Nephron progenitor cell (in vitro differentiated cells): ENCODE results near the gene ASAP2.

ENCODE experiments used
- DNase-seq: peaks from one replicate; pipeline ENCODE4 v3.0.0; 2021
- H3K27ac Mint-ChIP-seq: 2 replicates; pipeline ENCODE4 v1.8.0; 2021; ENCODE audit warnings: mild to moderate bottlenecking, moderate library complexity, mixed read lengths
- H3K27me3 Mint-ChIP-seq: 2 replicates; pipeline ENCODE4 v1.8.0; 2021; ENCODE audit warnings: mild to moderate bottlenecking, low read depth, mixed read lengths; ENCODE audit not compliant: poor library complexity
- H3K36me3 Mint-ChIP-seq: 2 replicates; pipeline ENCODE4 v1.8.0; 2021; ENCODE audit warnings: low read depth, mixed read lengths
- H3K4me1 Mint-ChIP-seq: 2 replicates; pipeline ENCODE4 v1.8.0; 2021; ENCODE audit warnings: mixed read lengths
- H3K4me3 Mint-ChIP-seq: 2 replicates; pipeline ENCODE4 v1.8.0; 2021; ENCODE audit warnings: mild to moderate bottlenecking, moderate library complexity, mixed read lengths
- H3K9me3 Mint-ChIP-seq: 2 replicates; pipeline ENCODE4 v1.8.0; 2021; ENCODE audit warnings: mild to moderate bottlenecking, moderate library complexity, mixed read lengths
- TF ChIP-seq, protein P1 (sequence below): fragments of 200-600 bp; sonication (generic); IDR thresholded peaks from 2 replicates; pipeline ENCODE4 v1.5.0; 2021; ENCODE audit warnings: antibody characterized with exemption

Gene ASAP2

DNA sequence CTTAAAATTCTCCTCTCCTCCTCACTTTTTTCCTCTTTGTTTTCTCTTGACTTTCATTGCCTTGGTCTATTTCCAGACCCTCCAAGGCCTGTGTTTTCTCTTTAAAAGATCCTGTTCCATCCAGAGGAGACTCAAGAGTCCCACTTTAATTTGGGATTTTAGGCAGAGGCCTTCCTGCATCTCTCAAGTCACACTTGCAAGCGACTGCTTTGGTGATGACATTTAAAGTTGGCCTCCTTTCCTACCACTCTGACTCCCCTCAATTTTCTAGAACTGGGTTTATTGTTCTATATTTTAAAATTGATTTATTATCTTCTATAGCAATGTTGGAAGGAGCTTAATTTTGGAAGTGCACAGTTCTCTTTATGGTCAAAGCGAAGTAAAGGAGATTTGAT, 16.3 kb downstream of the ASAP2 start:
- Mint-ChIP-seq H3K4me3 (no peak overlapping the region), H3K36me3 (peaks cover 33% of the 10 kb centered on the region), H3K4me1 (peaks cover 64% of the 10 kb centered on the region), H3K27me3 (no peaks in the 10 kb centered on the region), H3K9me3 (peaks cover 18% of the 10 kb centered on the region), H3K27ac (peak overlapping the region; percentile 91)
- no peak for DNase-seq
- TF ChIP-seq, protein P1, sequence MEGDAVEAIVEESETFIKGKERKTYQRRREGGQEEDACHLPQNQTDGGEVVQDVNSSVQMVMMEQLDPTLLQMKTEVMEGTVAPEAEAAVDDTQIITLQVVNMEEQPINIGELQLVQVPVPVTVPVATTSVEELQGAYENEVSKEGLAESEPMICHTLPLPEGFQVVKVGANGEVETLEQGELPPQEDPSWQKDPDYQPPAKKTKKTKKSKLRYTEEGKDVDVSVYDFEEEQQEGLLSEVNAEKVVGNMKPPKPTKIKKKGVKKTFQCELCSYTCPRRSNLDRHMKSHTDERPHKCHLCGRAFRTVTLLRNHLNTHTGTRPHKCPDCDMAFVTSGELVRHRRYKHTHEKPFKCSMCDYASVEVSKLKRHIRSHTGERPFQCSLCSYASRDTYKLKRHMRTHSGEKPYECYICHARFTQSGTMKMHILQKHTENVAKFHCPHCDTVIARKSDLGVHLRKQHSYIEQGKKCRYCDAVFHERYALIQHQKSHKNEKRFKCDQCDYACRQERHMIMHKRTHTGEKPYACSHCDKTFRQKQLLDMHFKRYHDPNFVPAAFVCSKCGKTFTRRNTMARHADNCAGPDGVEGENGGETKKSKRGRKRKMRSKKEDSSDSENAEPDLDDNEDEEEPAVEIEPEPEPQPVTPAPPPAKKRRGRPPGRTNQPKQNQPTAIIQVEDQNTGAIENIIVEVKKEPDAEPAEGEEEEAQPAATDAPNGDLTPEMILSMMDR = no peak

DNA sequence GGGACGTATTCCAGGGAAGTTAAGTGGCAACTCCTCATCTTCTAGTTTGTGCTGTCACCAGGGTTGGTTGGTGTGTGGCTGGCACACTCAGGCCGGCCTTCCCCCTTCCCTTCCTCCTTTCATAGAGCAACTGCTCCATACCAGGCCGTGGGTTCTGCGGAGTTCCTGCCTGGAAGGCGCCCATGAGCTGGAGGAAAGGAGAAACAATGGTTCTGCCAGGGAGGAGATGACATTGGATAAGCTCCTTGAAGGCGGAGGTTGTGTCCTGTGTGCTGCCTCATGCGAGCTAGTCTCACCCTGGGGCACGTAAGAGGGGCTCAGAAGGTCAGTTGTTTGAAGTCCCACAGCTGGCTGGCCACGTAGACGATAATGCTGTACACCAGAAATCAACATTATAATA, 19.2 kb downstream of the ASAP2 start:
- Mint-ChIP-seq H3K4me3 (no peak overlapping the region), H3K4me1 (peaks cover 78% of the 10 kb centered on the region), H3K36me3 (peaks cover 8% of the 10 kb centered on the region), H3K27me3 (no peaks in the 10 kb centered on the region), H3K27ac (no peak overlapping the region), H3K9me3 (peaks cover 10% of the 10 kb centered on the region)
- TF ChIP-seq, protein P1 = no peak
- no peak for DNase-seq

DNA sequence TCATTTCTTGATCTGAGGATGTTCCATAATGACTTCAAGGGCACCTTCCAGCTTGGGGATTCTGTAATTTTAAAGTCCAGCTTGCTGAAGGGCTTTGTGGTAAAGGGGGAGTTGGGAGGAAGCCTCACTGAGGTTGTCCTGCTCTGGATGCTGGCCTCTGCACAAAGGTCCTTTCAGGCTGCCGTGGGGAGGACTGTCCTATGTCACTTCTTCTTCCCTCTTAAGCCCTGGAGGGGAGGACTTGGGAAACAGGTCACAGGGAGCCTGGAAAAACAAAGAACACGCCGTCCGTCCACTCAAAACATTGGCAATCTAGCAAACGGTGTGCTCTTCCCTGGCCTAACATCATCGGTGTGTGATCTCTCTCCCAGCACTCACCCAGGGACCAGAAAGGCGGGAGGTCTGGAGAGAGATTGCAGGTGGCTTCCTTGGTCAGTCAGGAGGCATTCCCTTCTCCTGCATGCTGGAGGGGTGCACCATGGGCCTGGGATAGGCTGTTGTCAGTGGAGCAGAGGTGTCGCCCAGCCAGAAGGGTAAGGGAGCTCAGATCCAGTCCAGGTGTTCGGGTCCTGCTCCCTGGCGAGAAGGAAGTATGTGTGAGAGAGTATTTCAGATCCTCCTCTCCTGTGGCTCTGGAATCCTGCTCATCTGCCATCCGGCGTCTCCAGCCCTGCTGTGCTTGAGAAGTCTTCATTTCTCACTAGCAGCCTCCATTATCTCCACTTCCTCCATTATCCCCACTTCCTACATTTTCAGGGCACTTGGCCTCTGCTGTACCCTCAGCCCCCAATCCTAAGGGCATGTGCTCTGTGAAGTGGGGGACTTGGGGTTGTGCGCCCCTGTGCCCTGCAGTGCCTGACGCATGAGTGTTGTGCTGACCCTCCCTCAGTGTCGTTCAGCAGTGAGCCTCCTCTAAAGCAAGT, 20.1 kb downstream of the ASAP2 start:
- Mint-ChIP-seq H3K36me3 (no peaks in the 10 kb centered on the region), H3K27ac (no peak overlapping the region), H3K4me1 (peaks cover 88% of the 10 kb centered on the region), H3K4me3 (no peak overlapping the region), H3K9me3 (peaks cover 3% of the 10 kb centered on the region), H3K27me3 (no peaks in the 10 kb centered on the region)
- TF ChIP-seq, protein P1 = no peak
- DNase-seq = no peak

DNA sequence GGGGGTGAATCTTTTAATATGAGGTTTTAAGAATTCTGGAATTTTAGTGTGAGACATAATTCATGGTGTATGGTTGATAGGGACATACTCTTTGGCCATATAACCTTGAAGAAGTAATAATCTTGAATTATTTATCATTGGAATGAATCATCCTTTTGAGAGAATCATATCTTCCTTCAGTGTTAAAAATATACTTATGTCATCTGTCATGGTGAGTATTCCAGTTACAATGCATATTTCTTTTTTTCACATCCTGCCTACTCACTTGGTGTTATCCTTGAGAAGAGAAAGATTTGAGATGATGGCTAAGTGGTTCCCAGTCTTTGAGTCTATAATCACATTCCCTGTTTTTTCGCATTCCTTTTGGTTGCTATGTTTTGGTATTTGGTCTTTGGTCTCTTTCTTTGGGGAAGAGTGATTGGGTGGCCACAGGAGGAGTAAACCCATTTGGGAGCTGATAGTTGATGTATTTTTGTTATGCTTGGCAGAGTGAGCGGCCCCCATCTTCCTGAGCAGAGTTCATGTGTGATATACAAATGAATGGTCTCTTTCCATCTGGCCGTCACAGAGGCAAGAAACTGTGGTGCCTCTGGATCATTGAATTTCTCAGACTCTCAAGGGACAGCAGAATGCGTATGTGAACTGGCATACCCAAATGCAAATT, 21.6 kb downstream of the ASAP2 start:
- Mint-ChIP-seq H3K4me3 (no peak overlapping the region), H3K4me1 (peaks cover 89% of the 10 kb centered on the region), H3K36me3 (no peaks in the 10 kb centered on the region), H3K27me3 (no peaks in the 10 kb centered on the region), H3K27ac (peak overlapping the region; percentile 5), H3K9me3 (no peaks in the 10 kb centered on the region)
- TF ChIP-seq, protein P1 = no peak
- DNase-seq = no peak

DNA sequence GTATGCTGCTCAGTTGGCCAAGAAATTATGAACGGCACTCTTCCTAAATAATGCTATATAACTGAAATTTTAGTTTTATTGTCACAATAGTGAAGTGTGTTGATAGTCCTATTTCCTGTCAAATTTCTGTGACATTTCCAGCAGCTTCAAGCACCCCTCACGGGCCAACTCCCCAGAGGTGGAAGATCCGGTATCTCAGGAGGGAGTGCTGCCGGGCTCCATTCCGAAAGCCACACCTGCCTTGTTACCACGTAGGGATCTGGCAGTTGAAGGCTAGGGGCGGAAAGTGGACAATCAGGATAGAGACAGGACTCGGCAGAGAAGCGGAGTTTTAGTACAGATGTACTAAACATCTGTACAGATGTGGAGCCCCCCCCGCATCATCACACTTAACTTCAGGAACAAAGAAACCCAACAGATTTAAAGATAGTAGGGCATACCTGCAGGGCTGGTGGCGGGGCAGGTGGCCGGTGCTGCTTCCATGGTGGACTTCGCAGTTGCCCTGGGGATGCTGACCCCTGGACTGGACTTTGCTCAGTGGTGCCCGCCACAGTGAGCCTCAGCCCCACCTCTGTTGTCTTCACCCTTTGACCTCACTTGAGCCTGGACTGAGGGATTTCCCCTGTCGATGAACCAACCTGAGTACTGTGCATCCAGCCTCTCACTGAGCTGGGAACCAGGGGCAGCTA, 22.3 kb downstream of the ASAP2 start:
- TF ChIP-seq, protein P1 = no peak
- no peak for DNase-seq
- no peak overlapping the region for H3K27ac Mint-ChIP-seq

More for the DNA sequence above, 22.3 kb downstream of the ASAP2 start:
- H3K9me3 Mint-ChIP-seq = no peaks in the 10 kb centered on the region
- H3K4me3 Mint-ChIP-seq = no peak overlapping the region
- peaks cover 89% of the 10 kb centered on the region for H3K4me1 Mint-ChIP-seq
- no peaks in the 10 kb centered on the region for H3K36me3 Mint-ChIP-seq
- no peaks in the 10 kb centered on the region for H3K27me3 Mint-ChIP-seq
